GM21447 (cell line): ENCODE results near the gene AHSG.

Source experiments
- ATAC-seq: cut with Tn5 transposase; IDR thresholded peaks from one replicate; pipeline ENCODE4 v1.9.1; 2021; ENCODE audit not compliant: unreplicated experiment

AHSG gene

GRCh38 chr3:186637686-186638085, 24.8 kb downstream of the AHSG start:
- ATAC-seq = no peak

- ATAC-seq = no peak
These were observed 25.4 kb downstream of the AHSG start for GRCh38 chr3:186638259-186638658.

- no peak for ATAC-seq
These were observed 27.1 kb downstream of the AHSG start, which contains the start of gene FETUB for GRCh38 chr3:186639778-186640472. Gene FETUB (plus strand): TSS chr3:186640399. CDS start chr3:186640461, 62 bp downstream.

- no peak for ATAC-seq
These were observed 27.6 kb downstream of the AHSG start for GRCh38 chr3:186640473-186640818.

- no peak for ATAC-seq
These were observed 28.1 kb downstream of the AHSG start for GRCh38 chr3:186640929-186641328.

- ATAC-seq = no peak
These were observed 29.2 kb downstream of the AHSG start for GRCh38 chr3:186642014-186642413.

- ATAC-seq = no peak
These were observed 30.6 kb downstream of the AHSG start for GRCh38 chr3:186643493-186643892.

GRCh38 chr3:186644683-186645082, 31.8 kb downstream of the AHSG start:
- no peak for ATAC-seq

- no peak for ATAC-seq
These were observed 33.2 kb downstream of the AHSG start for GRCh38 chr3:186646106-186646505.

GRCh38 chr3:186646841-186647240, 34.0 kb downstream of the AHSG start:
- ATAC-seq = no peak

GRCh38 chr3:186648851-186649250, 36.0 kb downstream of the AHSG start:
- ATAC-seq = no peak

GRCh38 chr3:186651678-186652215, 38.9 kb downstream of the AHSG start:
- no peak for ATAC-seq

- ATAC-seq = peak; percentile 96
These were observed 40.3 kb downstream of the AHSG start for GRCh38 chr3:186653080-186653707.

- ATAC-seq = no peak
These were observed 41.1 kb downstream of the AHSG start for GRCh38 chr3:186653984-186654383.

GRCh38 chr3:186663361-186664118, 50.7 kb downstream of the AHSG start:
- no peak for ATAC-seq

- no peak for ATAC-seq
These were observed 51.2 kb downstream of the AHSG start for GRCh38 chr3:186664119-186664495.

GRCh38 chr3:186664506-186664905, 51.6 kb downstream of the AHSG start:
- ATAC-seq = no peak

GRCh38 chr3:186665625-186666188, 52.8 kb downstream of the AHSG start, which contains the start of gene HRG:
Gene HRG (plus strand): TSS chr3:186666014. CDS start chr3:186666032, 18 bp downstream.
- ATAC-seq = no peak

- ATAC-seq = no peak
These were observed 55.6 kb downstream of the AHSG start for GRCh38 chr3:186668426-186668825.

GRCh38 chr3:186669378-186670084, 56.7 kb downstream of the AHSG start:
- ATAC-seq = no peak

GRCh38 chr3:186670155-186670554, 57.3 kb downstream of the AHSG start:
- no peak for ATAC-seq
